K562 (cell line): ENCODE measurements around the gene TUBGCP5. TPM values are rescaled to one million over a fixed set of nuclear protein-coding genes. Genes with fewer than 3 reads are reported as not detected.

Experiments
- ATAC-seq: fragments of 200-7000 bp; cut with Tn5 transposase; 3 replicates; pipeline ENCODE4 v1.9.1; 2020; ENCODE audit warnings: moderate library complexity
- BruUV-seq: library from RNA; stranded (reverse); fragments of 400-500 nt; replicated peaks from 2 replicates; lab custom pipeline; 2021; lab: Mats Ljungman, UMichigan
- CTCF ChIA-PET: fragments of 300-600 bp; formaldehyde crosslinking; extraction: SDS; loops from one replicate; lab custom pipeline; 2021; ENCODE audit warnings: low intra/inter-chr PET ratio; lab: Yijun Ruan, JAX
- POLR2A ChIA-PET: fragments of 300-600, 350-650 bp; sonication (Branson Sonifier 250); formaldehyde crosslinking; extraction: SDS; loops from one replicate; lab custom pipeline; 2021; ENCODE audit warnings: antibody characterized with exemption, inconsistent platforms; lab: Yijun Ruan, JAX
- DNase-seq, 4 experiments: peaks; one replicate each; pipeline versions ENCODE4 v3.0.0 to v3.0.0-alpha.2; 2011 to 2018; ENCODE audit warnings: low spot score in 3 of 4, mixed read lengths in 3 of 4; ENCODE audit errors: extremely low read depth in 1 of 4
- FAIRE-seq: peaks from 2 replicates; lab custom pipeline; 2011; peaks lifted over from hg19 to GRCh38; lab: Jason Lieb, UNC
- H2AFZ ChIP-seq: 2 replicates; pipeline ENCODE4 v1.6.0; 2011; ENCODE audit warnings: low read depth, low read length, control low read depth, inconsistent platforms
- H3K27ac ChIP-seq: fragments of 200-600 bp; 3 replicates; pipeline ENCODE4 v1.8.0; 2011; ENCODE audit warnings: low read depth, mild to moderate bottlenecking, control low read depth, inconsistent platforms, low read length, moderate library complexity, mixed read lengths; ENCODE audit errors: extremely low read depth
- H3K27me3 ChIP-seq, 2 experiments: fragments of 300-600 bp in 1 of 2; 2 replicates in 1 of 2; 3 replicates in 1 of 2; pipeline versions ENCODE4 v1.6.0 to v1.8.0; 2011; ENCODE audit warnings: inconsistent platforms in 2 of 2, low read length in 2 of 2, mild to moderate bottlenecking in 1 of 2, mixed read lengths in 1 of 2, moderate library complexity in 1 of 2; ENCODE audit not compliant: control insufficient read depth in 2 of 2, insufficient read depth in 2 of 2
- H3K36me3 ChIP-seq: fragments of 300-600 bp; 3 replicates; pipeline ENCODE4 v1.8.0; 2011; ENCODE audit warnings: mild to moderate bottlenecking, low read length, inconsistent platforms; ENCODE audit not compliant: control insufficient read depth, insufficient read depth
- H3K4me1 ChIP-seq, 2 experiments: fragments of 200-600 bp in 1 of 2; replicated peaks in 1 of 2; 2 replicates in 1 of 2; 3 replicates in 1 of 2; pipeline versions ENCODE4 v1.5.1 to v1.8.0; 2011; ENCODE audit warnings: inconsistent platforms in 2 of 2, low read length in 2 of 2, mild to moderate bottlenecking in 1 of 2, mixed read lengths in 1 of 2, moderate library complexity in 1 of 2; ENCODE audit not compliant: control insufficient read depth in 2 of 2, insufficient read depth in 2 of 2
- H3K4me2 ChIP-seq: 2 replicates; pipeline ENCODE4 v1.6.1; 2011; ENCODE audit warnings: low read length, control low read depth, inconsistent platforms, mixed read lengths; ENCODE audit not compliant: insufficient read depth
- H3K4me3 ChIP-seq: fragments of 200-600 bp; sonication (generic), shearing (Covaris generic); 2 replicates; pipeline ENCODE4 v1.5.1; 2016; ENCODE audit warnings: control low read depth, inconsistent platforms
- H3K79me2 ChIP-seq: fragments of 200-600 bp; 3 replicates; pipeline ENCODE4 v1.8.0; 2011; ENCODE audit warnings: low read length, inconsistent platforms; ENCODE audit not compliant: control insufficient read depth, insufficient read depth
- H3K9ac ChIP-seq, 2 experiments: 2 replicates each; pipeline versions ENCODE4 v1.6.0 to v1.6.1; 2011; ENCODE audit warnings: low read depth in 2 of 2, low read length in 2 of 2, control low read depth in 1 of 2, inconsistent platforms in 1 of 2, mild to moderate bottlenecking in 1 of 2, mixed read lengths in 1 of 2; ENCODE audit not compliant: insufficient read depth in 1 of 2
- H3K9me1 ChIP-seq: one replicate; pipeline ENCODE4 v1.6.0; 2011; ENCODE audit warnings: inconsistent platforms, mild to moderate bottlenecking, low read length, moderate library complexity; ENCODE audit not compliant: control insufficient read depth, insufficient read depth
- H3K9me3 ChIP-seq: replicated peaks from 2 replicates; pipeline ENCODE4 v1.5.1; 2011; ENCODE audit warnings: low read depth, low read length, inconsistent platforms; ENCODE audit not compliant: control insufficient read depth, insufficient read depth
- H4K20me1 ChIP-seq: replicated peaks from 2 replicates; pipeline ENCODE4 v1.6.1; 2011; ENCODE audit warnings: low read length, inconsistent platforms, mixed read lengths; ENCODE audit not compliant: control insufficient read depth, insufficient read depth
- PRPF4 ChIP-seq: fragments of 200-400 bp; formaldehyde crosslinking; IDR thresholded peaks from one replicate; pipeline ENCODE4 v1.6.1; 2017; ENCODE audit warnings: low read length, low read depth, mild to moderate bottlenecking; ENCODE audit not compliant: insufficient read depth, poor library complexity, severe bottlenecking
- ZNF586 ChIP-seq: fragments of 450-650 bp; formaldehyde crosslinking; conservative IDR thresholded peaks from 2 replicates; pipeline ENCODE4 v1.4.0; 2020; ENCODE audit warnings: mild to moderate bottlenecking, moderate library complexity
- ZNF707 ChIP-seq: fragments of 250-450 bp; sonication (Bioruptor Pico); conservative IDR thresholded peaks from 2 replicates; pipeline ENCODE4 v1.8.0; 2022; ENCODE audit warnings: inconsistent platforms, mild to moderate bottlenecking, moderate library complexity
- WGBS: fragments of 100-300 bp; shearing (Covaris generic); methylation state at CpG from one replicate; pipeline ENCODE4 v1.1.6; 2016; ENCODE audit warnings: low coverage, mixed read lengths; ENCODE audit not compliant: insufficient coverage; ENCODE audit errors: missing lambda C conversion rate; 5-methylcytosine and 5-hydroxymethylcytosine counted together
- in situ Hi-C: fragments of 300-500 bp; cut with MboI; formaldehyde crosslinking; loops from 4 replicates; pipeline ENCODE4 v1.15.0; 2018; ENCODE audit warnings: inconsistent platforms, mixed read lengths
- intact Hi-C: fragments of 100-400 bp; cut with micrococcal nuclease; formaldehyde crosslinking; loops from 2 replicates; pipeline ENCODE4 v1.14.2; 2022
- polyA plus RNA-seq, 8 experiments: library from polyadenylated mRNA; depleted of rRNA in 4 of 8; stranded (reverse) in 5 of 8; unstranded in 3 of 8; fragments of >200 nt; fragmentation: Nextera tagmentation in 2 of 8; fragmentation: Illumina TruSeq in 1 of 8; extraction: Ambion mirVana in 2 of 8; extraction: Trizol in 1 of 8; gene quantifications; 2 replicates each; pipeline versions ENCODE4 v1.2.1 to v1.2.3, GENCODE V29; 2011 to 2014; ENCODE audit warnings: inconsistent platforms in 1 of 8, missing spikeins in 1 of 8
- total RNA-seq, 7 experiments: library from RNA; depleted of rRNA in 6 of 7; stranded (reverse); fragments of >200 nt in 6 of 7; fragmentation: Illumina TruSeq in 2 of 7; extraction: Trizol in 2 of 7; gene quantifications; 2 replicates each; pipeline versions ENCODE4 v1.2.1 to v1.2.3, GENCODE V29; 2011 to 2021; ENCODE audit warnings: low replicate concordance in 1 of 7
- TF ChIP-seq, protein P1 (sequence below), 2 experiments: IDR thresholded peaks; 2 replicates each; pipeline ENCODE4 v1.6.1; 2012; ENCODE audit warnings: improper control_type of control experiment in 2 of 2, low read depth in 2 of 2, low read length in 2 of 2, borderline replicate concordance in 1 of 2

The TUBGCP5 gene
- total and polyA plus RNA-seq, 9 of the 15 experiments (the other 6 are each of a cell fraction or from before 2014, with no cell fraction given), result 5.8 to 33.9 (median 23.2) TPM

GRCh38 chr15:22968366-22968765 is 71.0 kb downstream of the TUBGCP5 start (continued):
- TF ChIP-seq ZNF707, result no peak
- TF ChIP-seq ZNF586, result no peak

- POLR2A ChIA-PET, result interaction anchor here (0.7 to 1.0 kb wide), 2 partner anchors 10 to 11 kb away, joined by 3 read pairs; no protein-coding TSS in a partner anchor
- Histone ChIP-seq H3K27me3 (no peaks in the 10 kb centered on the region), H3K9ac (no peak overlapping the region), H3K79me2 (peaks cover 30% of the 10 kb centered on the region), H3K9me3 (no peaks in the 10 kb centered on the region), H3K4me3 (no peak overlapping the region), H3K36me3 (no peaks in the 10 kb centered on the region), H3K9me1 (peaks cover 3% of the 10 kb centered on the region), H3K4me1 (peaks cover 0 to 5% of the 10 kb centered on the region in 2 experiments; a peak in 2 of 5 replicates), H4K20me1 (peaks cover 4% of the 10 kb centered on the region; the same call in 1 of the 2 replicates), H2AFZ (no peak overlapping the region), H3K4me2 (no peak overlapping the region), H3K27ac (no peak overlapping the region)
- intact Hi-C loops, result no loop called here
- in situ Hi-C loops, result no loop called here
- no peak for FAIRE-seq
- DNase-seq, result no peak
- CTCF ChIA-PET, result no interaction called here
- no peak for ATAC-seq
- TF ChIP-seq PRPF4, result no peak
- TF ChIP-seq, protein P1, sequence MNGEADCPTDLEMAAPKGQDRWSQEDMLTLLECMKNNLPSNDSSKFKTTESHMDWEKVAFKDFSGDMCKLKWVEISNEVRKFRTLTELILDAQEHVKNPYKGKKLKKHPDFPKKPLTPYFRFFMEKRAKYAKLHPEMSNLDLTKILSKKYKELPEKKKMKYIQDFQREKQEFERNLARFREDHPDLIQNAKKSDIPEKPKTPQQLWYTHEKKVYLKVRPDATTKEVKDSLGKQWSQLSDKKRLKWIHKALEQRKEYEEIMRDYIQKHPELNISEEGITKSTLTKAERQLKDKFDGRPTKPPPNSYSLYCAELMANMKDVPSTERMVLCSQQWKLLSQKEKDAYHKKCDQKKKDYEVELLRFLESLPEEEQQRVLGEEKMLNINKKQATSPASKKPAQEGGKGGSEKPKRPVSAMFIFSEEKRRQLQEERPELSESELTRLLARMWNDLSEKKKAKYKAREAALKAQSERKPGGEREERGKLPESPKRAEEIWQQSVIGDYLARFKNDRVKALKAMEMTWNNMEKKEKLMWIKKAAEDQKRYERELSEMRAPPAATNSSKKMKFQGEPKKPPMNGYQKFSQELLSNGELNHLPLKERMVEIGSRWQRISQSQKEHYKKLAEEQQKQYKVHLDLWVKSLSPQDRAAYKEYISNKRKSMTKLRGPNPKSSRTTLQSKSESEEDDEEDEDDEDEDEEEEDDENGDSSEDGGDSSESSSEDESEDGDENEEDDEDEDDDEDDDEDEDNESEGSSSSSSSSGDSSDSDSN (IDR thresholded peaks at IDR 0.05; ENCODE audit: borderline replicate concordance in 1 of 2, low read depth in 2 of 2, low read length in 2 of 2), result no peak
- 75% methylated on average over 15 of the region's 15 CpGs for WGBS
- no TSS peak for BruUV-seq
These were observed 72.1 kb downstream of the TUBGCP5 start for GRCh38 chr15:22967084-22967770.
